NCI-H345 (cell line): ENCODE data around the gene CABP2.
"Not testable (repeated sequence)": the region's sequence is repeated elsewhere in the genome, so short reads cannot be mapped to it uniquely, and the experiment has no call there.

Experiments
- DNase-seq: peaks from one replicate; lab custom pipeline; 2025; lab: John Stamatoyannopoulos, UW

The CABP2 gene

GRCh38 chr11:67538823-67539505, 15.7 kb upstream of the CABP2 start:
- DNase-seq: no peak

- DNase-seq: no peak
Measured at GRCh38 chr11:67538306-67538705, 15.1 kb upstream of the CABP2 start.

- DNase-seq: no peak
Measured at GRCh38 chr11:67535561-67535960, 12.3 kb upstream of the CABP2 start.

GRCh38 chr11:67534070-67534679, 10.9 kb upstream of the CABP2 start:
- DNase-seq: no peak

- no peak for DNase-seq
Measured at GRCh38 chr11:67532889-67533288, 9.6 kb upstream of the CABP2 start.

- DNase-seq: no peak
Measured at GRCh38 chr11:67530282-67530592, 7.0 kb upstream of the CABP2 start.

- DNase-seq: no peak
Measured at GRCh38 chr11:67528376-67528775, 5.1 kb upstream of the CABP2 start.

GRCh38 chr11:67525275-67525976, 2.2 kb upstream of the CABP2 start:
- DNase-seq: no peak

- no peak for DNase-seq
Measured at GRCh38 chr11:67524480-67524808, 1.2 kb upstream of the CABP2 start.

GRCh38 chr11:67523556-67524479, 572 bp upstream of the CABP2 start:
- no peak for DNase-seq

GRCh38 chr11:67522338-67522737, 908 bp downstream of the CABP2 start:
- DNase-seq: no peak

- no peak for DNase-seq
Measured at GRCh38 chr11:67521924-67522323, 1.3 kb downstream of the CABP2 start.

- no peak for DNase-seq
Measured at GRCh38 chr11:67520856-67521824, 2.1 kb downstream of the CABP2 start.

- no peak for DNase-seq
Measured at GRCh38 chr11:67519726-67520125, 3.5 kb downstream of the CABP2 start.

- DNase-seq: no peak
Measured at GRCh38 chr11:67517784-67518552, 5.3 kb downstream of the CABP2 start.

- no peak for DNase-seq
Measured at GRCh38 chr11:67516806-67517205, 6.4 kb downstream of the CABP2 start.

GRCh38 chr11:67514116-67514515, 9.1 kb downstream of the CABP2 start:
- DNase-seq: no peak

- DNase-seq: not testable (repeated sequence)
Measured at GRCh38 chr11:67511558-67511957, 11.7 kb downstream of the CABP2 start.

- DNase-seq: no peak
Measured at GRCh38 chr11:67510023-67510345, 13.3 kb downstream of the CABP2 start.

GRCh38 chr11:67508486-67509121, 14.6 kb downstream of the CABP2 start:
- DNase-seq: peak; percentile 98
